GM12865 (cell line): ENCODE measurements around the gene ADCY1.

Experiments
- DNase-seq: peaks from one replicate; pipeline ENCODE4 v3.0.0; 2010; ENCODE audit warnings: low read depth
- H3K4me3 ChIP-seq: 2 replicates; pipeline ENCODE4 v1.5.1; 2011; ENCODE audit warnings: mild to moderate bottlenecking, low read depth, low read length, control low read depth
- TF ChIP-seq, protein P1 (sequence below): IDR thresholded peaks from 2 replicates; pipeline ENCODE4 v1.5.1; 2011; ENCODE audit warnings: low read length, control low read depth, low read depth, inconsistent platforms; ENCODE audit not compliant: insufficient read depth; ENCODE audit errors: missing control alignments

Gene ADCY1

DNA sequence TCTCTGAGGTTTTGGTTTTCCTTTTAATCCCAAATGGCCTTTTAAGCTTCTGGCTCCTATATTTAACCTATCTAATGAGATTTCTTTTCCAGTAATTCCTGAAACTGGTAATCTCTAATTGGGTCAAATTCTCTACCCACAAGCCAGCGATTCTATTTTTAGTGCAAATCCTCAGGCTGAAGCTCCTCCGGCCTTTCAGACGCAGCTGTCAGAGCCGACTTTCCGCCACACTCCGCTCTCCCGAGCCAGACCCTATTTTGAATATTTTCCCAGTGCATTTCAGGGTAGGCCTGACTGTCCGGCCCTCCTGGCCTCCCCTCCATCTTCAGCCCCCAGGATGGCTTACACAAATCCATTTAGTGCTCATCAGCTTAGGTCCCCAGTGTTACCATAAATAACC, 9.7 kb upstream of the ADCY1 start:
- TF ChIP-seq, protein P1, sequence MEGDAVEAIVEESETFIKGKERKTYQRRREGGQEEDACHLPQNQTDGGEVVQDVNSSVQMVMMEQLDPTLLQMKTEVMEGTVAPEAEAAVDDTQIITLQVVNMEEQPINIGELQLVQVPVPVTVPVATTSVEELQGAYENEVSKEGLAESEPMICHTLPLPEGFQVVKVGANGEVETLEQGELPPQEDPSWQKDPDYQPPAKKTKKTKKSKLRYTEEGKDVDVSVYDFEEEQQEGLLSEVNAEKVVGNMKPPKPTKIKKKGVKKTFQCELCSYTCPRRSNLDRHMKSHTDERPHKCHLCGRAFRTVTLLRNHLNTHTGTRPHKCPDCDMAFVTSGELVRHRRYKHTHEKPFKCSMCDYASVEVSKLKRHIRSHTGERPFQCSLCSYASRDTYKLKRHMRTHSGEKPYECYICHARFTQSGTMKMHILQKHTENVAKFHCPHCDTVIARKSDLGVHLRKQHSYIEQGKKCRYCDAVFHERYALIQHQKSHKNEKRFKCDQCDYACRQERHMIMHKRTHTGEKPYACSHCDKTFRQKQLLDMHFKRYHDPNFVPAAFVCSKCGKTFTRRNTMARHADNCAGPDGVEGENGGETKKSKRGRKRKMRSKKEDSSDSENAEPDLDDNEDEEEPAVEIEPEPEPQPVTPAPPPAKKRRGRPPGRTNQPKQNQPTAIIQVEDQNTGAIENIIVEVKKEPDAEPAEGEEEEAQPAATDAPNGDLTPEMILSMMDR: no peak
- H3K4me3 ChIP-seq: no peak overlapping the region
- DNase-seq: no peak

DNA sequence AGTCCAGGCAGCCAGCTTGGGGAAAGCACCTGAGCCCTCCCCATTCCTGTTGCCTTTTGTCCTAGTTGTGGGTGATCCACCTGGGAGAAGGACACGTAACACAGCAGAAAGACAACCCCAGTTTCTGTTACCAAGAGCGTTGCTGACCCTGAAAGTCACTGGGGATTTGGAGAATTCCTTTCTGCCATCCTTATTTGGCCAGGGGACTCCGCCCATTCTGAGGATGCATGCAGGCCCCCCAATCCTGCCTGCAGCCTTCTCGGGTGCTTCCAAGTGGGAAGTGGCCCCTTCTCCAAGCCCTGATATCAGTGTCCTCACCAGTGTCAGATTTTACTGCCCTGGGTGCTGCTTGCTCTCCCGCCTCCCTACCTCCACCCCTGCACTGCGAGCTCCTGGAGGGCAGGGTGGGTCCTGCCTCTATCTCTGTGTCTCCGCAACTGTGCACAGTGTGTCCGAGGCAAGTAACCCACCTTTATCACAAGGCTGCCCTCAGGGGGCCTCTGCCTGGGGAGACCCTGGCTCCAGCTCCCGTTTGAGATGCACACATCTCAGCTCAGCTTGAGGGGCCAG, 9.2 kb upstream of the ADCY1 start:
- H3K4me3 ChIP-seq: no peak overlapping the region
- TF ChIP-seq, protein P1: no peak
- DNase-seq: no peak

DNA sequence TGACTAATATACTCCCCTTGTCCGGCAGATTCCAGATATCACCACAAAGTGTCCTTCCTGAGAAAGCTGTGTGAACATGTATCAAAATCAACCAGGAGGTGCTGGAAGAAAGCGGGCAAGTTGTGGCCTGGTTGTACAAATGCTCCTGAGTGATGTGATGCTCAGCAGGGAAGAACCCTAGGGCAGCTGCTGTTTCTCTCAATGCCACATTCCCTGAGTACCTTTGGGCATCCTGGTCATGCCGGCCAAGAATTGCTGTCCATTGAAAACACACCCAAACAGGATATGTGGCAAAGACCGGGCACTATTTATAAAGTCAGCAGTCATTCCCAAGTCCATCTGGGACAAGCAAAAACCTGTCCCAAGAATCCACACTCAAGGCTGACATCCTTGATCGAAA, 7.8 kb upstream of the ADCY1 start:
- no peak for DNase-seq
- TF ChIP-seq, protein P1: no peak
- H3K4me3 ChIP-seq: no peak overlapping the region

DNA sequence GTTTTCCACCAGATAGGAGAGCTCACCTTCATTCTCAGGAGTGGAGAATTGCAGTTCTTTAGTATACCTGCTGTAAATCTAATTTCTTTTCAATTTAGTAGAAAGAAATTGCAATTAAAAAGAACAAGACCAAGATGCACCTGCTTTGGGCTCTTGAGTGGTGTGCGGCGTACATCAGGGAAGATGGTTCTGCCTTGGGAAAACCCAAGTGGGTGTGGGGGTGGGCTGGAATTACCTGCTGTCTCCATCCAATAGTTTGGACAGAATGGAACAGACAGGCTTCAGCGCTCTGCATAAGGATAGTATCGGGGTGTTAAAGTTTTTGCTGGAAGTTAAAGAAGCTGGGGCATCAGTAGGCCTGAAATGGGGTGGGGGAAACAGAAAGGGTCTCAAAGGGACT, 7.2 kb upstream of the ADCY1 start:
- TF ChIP-seq, protein P1: no peak

DNA sequence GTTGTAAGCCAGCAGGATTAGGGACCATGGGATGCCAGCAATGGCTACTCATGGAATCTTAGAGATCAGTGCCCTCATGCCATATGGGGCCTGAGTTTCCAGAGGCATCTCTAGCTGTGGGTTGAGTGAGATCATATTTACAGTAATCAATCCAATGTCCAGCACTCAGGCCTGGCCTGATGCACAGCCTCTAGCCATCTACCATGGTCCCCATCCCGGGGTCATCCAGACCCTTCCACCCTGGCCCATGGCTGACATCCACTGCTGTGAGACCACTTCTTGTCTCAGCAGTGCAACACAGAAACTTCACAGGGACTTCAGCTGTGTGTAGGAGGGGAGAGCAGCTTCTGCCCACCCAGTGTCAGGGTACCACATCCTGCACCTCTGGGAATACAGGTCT, 6.5 kb upstream of the ADCY1 start:
- TF ChIP-seq, protein P1: no peak
- DNase-seq: no peak
- no peak overlapping the region for H3K4me3 ChIP-seq

More for the DNA sequence above, 7.2 kb upstream of the ADCY1 start:
- no peak for DNase-seq
- H3K4me3 ChIP-seq: no peak overlapping the region

DNA sequence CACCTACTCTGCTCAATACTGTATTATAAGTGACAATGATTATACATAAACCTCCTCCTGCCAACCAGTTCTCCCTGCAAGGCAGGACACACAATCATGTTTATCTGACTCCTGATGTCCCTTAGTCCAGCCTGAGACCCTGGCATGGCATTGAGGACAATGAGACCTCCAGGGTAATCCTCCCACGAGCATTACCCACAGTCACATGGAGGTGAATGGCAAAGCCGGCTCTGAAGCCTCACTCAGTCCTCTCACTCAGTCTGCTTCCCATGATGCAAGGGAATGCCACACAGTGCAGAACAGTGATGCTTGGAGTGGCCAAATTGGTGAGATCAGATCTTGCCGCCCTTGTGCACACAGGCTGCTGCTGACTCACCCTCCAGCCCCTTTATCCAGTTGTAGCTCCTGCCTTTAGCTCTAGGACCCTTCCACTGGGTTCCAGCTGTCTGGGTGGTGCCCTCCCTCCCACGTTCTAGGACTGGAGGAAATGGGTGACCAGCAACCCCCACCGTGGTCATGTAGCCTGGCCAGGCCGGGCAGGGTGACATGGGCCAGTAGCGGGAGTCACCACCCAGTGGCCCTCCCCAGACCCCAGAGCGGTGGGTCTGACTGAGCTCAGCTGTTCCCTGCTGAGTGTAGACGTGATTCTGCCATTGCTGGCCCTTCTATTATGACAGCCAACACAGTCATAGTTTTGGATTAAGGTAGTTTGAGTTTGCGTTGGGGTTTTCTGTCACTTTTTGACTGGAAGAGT, 5.5 kb upstream of the ADCY1 start:
- no peak overlapping the region for H3K4me3 ChIP-seq
- no peak for DNase-seq
- TF ChIP-seq, protein P1: no peak
